Measurements from ENCODE around the gene ANXA2.
"Not testable (repeated sequence)": the region's sequence is repeated elsewhere in the genome, so short reads cannot be mapped to it uniquely, and the experiment has no call there.

Gene ANXA2

DNA sequence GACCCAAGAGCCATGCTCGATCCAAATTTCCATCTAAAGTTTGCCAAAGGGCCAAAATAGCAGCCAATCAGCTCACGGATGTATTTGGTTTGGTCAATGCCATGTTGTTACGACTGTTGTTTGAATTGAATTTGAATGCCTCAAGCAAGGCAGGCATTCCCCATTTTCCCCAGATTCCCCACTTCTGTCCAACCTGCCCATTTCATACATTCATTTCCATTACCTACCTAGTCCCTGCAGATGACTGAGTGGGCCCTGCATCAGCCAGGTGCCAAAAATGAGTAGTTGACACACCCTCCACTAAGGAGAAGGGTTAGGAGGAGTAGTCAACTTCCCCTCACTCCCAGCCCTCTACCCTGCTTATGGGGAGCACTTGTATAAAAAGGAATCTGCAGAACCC is 51.7 kb downstream of the ANXA2 start:
- H3K4me3 ChIP-seq (ENCODE audit: low read depth, low read length) = no peak overlapping the region

DNA sequence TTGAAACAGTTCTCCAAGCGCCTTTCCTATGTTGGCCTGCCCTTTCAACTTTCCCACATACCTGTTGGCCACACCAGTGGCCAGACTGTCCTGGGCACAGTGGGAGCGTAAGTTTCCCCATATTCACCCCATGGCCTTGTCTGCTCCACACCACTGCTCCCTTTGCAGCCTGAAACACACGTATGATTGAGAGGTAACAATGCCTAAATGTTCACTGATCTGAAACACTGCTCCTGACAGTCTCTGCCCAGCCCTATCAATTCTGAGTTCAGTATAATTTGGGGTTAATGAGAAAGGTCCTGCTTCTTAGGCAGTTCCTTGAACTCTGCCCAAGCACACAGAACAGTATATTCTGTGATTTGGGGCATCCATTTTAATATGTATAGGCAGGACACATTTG is 52.2 kb downstream of the ANXA2 start:
- no peak overlapping the region for H3K4me3 ChIP-seq (ENCODE audit: low read depth, low read length)

DNA sequence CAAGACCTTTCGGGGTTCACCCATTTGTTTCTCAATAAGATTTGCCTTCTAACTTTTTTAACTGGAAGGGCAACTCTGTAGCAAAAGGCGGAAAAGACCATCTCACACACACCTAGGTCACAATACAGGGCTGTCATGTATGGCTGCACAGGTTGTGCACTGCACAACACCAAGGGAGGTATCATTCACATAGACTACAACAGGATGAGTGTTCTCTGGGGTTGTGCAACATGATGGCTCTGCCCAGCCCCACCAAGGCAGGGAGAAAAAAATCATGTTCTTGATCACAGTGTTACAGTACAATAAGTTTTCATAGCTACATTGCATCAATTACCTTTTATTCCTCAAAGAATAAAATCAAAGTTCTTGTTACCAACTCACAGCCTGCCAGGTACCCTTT is 52.8 kb downstream of the ANXA2 start:
- H3K4me3 ChIP-seq (ENCODE audit: low read depth, low read length) = no peak overlapping the region

DNA sequence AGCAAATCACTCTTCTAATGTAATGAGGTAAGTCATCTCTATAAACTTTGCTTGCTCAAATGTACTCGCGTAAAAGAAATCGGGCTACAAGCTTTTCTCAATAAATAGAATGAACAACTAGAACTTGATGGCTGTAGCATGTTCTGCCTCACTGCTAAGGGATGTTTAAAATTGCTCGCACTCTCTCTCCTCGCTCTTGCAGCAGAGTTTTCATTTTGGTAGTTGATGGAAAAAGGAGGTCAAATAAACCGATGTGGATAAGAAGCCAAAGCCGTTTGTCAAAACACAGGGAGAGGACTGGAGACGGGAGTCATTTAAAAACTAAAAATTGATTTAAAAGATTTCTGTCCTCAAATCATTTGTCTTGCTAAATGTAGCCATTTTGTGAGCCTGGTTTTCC is 53.3 kb downstream of the ANXA2 start:
- no peak overlapping the region for H3K4me3 ChIP-seq (ENCODE audit: low read depth, low read length)

DNA sequence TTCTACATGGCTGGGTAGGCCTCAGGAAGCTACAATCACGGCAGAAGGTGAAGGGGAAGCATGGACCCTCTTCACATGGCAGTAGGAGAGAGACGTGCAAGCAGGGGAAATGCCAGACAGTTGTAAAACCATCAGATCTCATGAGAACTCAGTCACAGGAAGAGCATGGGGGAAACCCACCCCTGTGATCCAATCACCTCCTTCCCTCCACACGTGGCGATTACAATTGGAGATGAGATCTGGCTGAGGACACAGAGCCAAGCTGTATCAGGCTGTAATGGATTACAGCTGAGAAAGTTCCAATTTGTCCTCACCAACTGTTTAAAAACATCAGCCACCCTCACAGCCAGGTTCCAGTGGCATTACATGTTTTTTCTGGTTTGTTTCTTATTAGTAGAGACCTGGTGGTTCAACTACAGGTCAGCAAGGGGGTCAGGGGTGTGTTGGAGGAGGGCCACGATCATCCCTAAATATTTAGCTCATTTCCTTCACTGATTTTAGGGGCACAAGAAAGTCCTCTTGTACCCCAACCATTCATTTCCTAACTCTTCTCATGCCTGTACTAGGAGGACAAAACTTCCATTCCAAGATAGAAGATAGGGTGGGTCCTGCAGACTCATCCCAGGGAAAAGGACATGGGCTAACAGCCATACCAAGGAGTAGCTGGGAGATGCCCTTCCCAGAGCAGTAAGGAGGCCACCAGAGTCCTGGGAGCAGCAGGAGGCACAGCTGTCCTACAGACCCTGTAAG is 54.4 kb downstream of the ANXA2 start:
- H3K4me3 ChIP-seq (ENCODE audit: low read depth, low read length) = no peak overlapping the region

DNA sequence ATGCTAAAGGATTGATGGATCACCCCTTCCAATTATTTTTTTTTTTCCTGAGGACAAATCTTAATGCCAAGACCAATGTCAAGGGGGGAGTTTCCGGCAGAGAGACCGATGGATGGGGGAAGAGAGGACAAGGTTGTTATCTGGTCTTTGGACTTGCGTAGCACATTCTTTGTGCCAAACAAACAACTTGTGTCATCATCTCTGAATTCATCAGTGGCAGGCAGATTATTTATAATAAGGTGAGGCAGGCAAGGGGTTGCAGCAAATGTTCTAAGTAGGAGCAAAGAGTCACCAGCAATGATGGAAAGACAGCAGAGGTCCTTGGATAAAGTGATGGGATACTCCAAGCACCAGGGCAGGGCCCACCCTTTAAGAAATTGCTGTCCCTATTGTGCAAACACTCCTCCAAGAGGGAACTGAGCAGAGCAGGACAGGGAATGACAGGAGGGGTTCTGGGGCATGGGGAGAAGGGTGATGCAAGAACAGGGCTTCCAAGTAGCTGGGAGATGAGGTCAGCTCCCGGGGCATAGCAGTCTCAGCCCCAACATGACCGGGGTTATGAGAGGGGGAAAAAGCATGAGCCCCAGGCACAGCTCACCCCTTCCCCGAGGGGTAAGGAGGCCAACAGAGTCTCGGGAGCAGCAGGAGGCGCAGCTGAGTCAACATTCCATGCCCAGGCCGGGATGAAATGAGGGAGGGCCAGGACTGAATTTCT is 57.4 kb downstream of the ANXA2 start:
- H3K4me3 ChIP-seq (ENCODE audit: low read depth, low read length) = no peak overlapping the region

DNA sequence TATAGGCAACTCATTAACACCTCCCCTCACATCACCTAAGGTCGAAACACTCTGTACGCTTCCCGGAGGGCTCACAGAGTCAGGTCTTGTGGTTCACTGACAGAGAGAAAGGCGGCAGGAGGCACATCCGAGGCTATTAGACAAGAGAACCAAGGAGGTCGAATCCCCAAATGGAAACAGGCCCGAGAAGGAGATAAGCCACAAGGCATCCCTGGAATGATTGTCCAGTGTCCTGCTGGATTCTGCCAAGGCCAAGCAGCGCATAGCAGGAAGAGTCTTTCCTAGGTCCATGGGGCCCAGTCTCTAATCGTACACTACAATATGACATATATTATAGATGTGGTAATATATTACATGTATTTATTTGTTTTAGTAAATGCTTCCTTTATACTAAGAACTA is 58.5 kb downstream of the ANXA2 start:
- H3K4me3 ChIP-seq (ENCODE audit: low read depth, low read length) = no peak overlapping the region

DNA sequence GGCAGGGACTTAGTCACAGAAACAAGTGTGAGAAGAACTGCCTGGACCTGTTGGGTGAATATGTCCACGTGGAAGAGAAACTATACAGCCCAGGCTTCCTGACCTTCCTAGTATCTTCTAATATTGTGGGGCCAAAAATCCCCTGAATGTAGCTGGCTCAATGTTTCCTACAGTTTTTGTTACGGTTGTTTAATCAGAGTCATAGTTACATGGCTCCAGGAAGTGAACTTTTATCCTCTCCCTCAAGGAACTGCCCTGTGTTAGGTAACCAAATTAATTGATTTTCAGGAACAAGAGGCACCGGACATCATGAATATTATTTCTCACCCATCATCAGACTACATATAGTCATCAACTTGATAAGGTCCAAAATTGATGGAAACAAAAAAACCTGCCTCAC is 59.0 kb downstream of the ANXA2 start:
- no peak overlapping the region for H3K4me3 ChIP-seq (ENCODE audit: low read depth, low read length)

DNA sequence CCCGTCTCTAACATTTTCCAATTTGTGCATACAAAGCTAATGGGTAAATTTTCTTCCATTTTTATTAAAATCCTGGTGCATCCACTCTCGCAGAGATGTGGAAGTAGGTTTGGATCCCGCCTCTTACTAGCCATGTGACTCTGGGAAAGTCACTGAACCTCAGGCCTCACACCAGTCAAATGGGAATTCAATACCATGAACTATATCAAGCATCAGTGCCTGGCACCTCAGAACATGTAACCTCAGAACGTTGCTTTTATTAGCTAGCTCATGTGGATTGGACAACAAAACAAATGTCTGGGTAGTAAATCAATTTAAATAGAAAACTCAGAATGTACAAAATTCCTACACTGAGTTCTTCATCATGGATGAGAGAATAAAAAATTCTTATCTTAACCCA is 60.7 kb downstream of the ANXA2 start:
- H3K4me3 ChIP-seq (ENCODE audit: low read depth, low read length) = no peak overlapping the region

DNA sequence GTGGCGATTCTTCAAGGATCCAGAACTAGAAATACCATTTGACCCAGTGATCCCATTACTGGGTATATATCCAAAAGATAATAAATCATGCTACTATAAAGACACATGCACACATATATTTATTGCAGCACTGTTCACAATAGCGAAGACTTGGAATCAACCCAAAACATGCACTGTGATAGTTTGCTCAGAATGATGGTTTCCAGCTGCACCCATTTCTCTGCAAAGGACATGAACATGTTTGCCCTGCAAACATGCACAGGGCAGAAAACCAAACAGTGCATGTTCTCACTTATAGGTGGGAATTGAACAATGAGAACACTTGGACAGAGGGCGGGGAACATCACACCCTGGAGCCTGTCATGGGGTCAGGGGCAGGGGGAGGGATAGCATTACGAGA is 62.5 kb downstream of the ANXA2 start:
- not testable (repeated sequence) for H3K4me3 ChIP-seq (ENCODE audit: low read depth, low read length)

DNA sequence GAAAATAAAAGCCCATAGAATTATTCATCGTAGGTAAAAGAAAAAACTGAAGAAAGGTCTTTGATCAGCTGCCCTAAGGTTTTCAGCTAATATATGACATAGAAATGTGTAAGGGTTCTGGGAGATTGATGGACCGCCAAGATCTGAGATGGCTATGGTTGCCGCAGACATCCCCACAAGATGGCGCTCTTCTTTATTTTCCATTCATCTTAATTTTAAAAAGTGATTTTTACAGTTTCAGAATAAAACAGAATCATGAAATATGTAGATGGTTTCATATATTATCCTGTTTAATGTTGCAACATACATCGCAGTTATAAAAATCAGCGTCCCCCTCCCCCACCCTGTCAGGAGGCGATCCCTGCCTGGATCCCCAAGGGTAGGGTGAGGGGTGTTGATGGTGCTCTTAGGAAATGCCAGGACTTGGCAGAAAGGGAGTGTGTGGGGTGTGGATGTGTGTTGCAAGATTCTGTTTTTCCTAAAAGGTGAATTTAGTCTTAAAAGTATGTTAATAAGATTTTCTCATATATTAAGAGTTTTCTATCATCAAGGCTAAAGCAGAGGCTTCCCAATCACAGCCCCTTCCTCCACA is 68.8 kb downstream of the ANXA2 start:
- no peak overlapping the region for H3K4me3 ChIP-seq (ENCODE audit: low read depth, low read length)

DNA sequence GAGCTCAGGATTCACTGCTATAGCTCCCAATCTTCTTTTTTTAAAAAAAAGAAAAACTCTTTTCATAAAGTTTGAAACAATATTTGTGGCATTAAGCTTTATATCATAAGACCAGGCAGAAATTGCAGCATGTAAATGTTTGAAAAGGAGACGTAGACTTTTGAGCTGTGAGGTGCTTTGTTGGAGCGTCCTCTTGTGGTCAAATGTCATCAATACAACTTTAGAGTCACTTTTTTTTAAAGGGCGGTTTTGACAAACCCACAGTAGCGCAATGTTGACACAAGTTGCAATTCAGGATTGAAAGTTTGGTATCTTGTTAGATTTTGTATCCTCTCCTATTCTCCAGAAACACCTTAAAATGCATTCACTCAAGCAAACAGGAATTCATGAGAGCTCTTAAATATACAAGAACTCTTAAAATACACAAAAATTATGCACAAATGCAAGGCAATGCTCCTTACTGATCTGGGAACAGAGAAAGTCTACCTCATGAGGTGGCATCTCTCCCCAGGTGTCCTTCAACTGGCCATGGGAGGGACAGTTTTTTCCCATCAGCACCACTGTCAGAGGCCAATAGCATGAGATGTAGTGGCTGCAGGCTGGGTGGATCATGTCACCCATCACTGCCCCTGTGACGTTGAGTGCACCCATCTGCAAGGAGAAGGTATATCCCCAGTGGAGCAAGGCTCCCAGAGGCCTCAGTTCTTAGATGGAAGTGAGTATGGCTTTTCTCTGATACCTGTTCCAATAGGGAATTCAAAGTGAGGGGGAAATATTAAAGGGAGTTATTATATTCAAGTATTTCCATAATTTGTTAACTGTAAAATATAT is 70.7 kb downstream of the ANXA2 start:
- no peak overlapping the region for H3K4me3 ChIP-seq (ENCODE audit: low read depth, low read length)

DNA sequence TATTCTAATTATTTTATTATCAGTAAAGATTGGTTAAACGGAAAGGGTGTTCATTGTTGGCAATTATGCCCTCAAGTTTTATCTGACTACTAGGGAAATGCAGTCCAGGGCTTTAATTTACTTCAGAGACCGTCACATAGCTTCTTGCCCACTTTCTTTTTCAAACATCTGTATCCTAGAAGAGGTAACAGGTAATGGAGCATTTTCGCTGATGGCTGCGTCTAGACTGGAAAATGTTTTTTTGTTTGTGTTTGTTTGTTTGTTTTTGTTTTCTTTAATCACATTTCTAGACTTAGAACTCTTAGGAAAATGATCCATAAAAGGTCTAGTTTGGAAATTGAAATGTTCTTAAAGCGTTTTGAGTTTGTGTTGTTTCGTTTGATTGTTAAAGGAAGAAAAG is 71.4 kb downstream of the ANXA2 start:
- no peak overlapping the region for H3K4me3 ChIP-seq (ENCODE audit: low read depth, low read length)

DNA sequence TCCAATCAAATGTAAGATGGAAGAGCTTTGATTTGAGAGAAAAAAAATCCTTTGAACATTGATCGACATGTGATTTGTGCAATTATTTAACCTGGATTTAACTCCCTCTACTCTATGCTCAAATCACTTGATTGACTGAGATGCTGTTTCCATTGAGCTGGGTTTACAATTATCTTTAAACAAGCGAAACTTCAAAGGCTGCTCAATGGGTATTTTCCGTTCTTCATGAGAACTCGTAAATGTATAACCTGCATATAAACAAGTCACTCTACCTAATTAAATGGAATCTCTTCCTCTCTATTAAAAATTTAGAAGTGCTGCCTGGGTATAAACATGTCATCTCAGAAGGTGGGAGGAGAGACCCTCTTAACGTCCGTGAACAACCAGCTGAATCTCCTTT is 71.9 kb downstream of the ANXA2 start:
- no peak overlapping the region for H3K4me3 ChIP-seq (ENCODE audit: low read depth, low read length)

DNA sequence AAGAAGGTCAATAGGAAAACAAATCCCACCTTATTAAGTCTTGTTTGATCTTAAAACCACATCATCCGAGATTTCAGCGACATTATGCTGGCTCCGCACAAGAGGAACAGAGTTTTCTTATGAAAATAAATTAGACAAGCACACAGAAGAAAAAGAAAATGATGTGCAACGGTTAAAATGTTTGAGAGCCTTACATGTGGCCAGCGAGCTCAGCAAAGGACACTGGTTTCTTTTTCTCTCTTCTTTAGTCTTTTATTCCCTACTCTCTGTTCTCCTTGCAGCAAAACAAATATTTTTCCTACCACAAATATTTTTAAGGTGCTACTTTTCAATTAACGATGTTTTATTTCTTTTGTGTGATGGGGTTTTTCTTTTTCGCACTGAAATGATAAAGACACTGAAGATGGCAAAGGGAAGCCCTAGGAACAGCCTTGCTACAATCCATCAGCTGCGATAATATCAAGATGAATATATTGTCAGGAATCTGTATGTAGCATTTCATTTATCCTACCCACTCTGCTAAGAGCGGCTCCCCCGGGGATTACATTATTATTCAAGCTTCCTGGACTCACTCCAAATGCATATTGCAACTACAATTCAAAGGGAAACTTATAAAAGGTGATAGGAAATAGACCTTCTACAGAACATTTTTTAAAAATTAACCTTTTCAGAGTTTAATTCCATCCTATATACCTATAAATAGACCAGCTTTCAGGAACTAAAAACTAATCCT is 72.9 kb downstream of the ANXA2 start:
- no peak overlapping the region for H3K4me3 ChIP-seq (ENCODE audit: low read depth, low read length)

DNA sequence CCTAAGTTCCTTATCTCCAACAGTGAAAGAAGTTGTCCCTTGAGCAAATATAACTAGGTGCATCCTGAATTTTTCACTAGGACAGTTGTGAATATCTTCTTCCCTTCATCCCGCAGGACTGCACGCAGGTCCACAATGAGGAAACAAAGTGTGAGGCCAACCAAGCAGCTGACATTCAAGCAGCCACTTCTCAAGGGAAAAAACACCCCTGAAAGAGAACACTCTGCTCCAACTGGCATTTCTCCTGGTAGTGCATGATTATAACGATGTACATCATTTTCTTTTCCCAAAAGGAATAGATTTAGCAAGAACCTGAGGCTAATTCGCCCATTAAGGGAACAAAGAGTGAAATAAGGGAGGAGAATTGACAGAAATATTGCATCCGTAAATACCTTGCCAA is 74.5 kb downstream of the ANXA2 start:
- no peak overlapping the region for H3K4me3 ChIP-seq (ENCODE audit: low read depth, low read length)

DNA sequence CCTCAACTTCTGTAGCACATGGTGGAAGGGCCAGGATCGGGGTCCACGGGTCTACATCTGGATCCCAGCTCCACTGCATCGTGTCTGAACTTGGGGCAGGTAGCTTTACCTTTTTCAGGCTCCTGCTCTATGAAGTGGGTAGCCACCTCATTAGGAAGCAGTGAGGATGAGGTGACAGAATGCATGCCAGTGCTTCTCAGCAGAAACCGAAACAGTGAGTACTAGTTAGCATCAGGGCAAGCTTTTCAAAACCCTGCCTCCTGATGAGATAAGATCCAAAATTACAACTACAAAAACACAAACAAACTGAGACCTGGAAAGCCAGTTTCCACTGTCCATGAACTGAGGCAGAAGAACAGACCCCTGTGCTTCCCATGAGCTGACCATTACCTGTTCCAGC is 77.4 kb downstream of the ANXA2 start:
- H3K4me3 ChIP-seq (ENCODE audit: low read depth, low read length) = no peak overlapping the region

DNA sequence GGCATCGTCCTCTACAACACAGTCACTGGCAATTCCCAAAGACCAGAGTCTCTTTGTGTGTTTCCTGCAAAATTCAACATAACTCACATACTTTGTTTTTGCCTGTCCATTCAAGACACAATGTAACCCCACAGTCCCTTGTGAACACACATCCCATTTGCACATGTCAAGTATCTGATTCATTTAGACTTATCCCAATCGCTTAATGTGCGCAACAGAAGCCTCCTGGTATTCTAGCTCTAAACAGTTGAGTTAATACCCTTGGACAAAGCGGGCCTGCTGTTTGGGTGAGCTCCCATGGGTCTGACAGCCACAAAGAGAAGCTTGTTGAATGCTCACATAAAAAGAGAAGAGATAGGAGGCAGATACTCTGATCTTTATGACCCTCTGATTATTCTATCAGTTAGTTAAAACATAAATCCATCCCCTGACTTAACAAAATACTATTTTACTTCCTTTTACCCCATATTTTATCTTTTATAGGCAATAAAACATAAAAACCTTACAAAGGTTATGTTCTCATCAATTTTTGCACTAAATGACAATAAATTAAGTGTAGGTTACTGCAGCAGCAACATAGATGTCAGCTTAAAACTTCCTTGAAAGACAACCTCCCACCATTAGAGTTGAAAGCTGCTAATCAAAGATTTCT is 79.4 kb downstream of the ANXA2 start:
- no peak overlapping the region for H3K4me3 ChIP-seq (ENCODE audit: low read depth, low read length)

DNA sequence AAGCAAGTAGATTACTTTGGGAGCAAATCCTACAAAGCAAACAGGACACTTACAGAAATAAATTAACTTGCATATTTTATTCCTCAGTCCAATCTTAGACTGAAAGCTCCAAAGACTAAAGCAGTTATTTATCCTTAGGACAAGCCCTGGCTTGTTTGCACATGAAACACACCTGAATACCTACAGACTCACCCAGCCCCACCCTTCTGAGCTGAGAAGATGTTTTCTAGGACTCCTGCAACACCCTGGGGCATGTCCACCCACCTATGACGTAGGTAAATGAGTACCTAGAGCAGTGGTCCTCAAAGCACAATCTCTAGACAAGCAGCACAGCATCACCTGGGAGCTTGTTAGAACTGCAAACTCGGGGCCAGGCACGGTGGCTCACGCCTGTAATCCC is 80.8 kb downstream of the ANXA2 start:
- no peak overlapping the region for H3K4me3 ChIP-seq (ENCODE audit: low read depth, low read length)

DNA sequence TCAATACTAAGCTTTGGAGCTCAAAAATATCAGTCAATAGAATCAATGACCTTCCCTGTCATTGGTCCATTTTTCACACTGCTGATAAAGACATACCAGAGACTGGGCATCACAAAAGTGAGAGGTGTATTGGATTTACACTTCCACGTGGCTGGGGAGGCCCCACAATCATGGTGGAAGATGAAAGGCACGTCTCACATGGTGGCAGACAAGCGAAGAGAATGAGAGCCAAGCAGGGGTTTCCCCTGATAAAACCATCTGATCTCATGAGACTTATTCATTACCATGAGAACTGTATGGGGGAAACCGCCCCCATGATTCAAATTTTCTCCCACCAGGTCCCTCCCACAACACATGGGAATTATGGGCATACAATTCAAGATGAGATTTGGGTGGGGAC is 81.9 kb downstream of the ANXA2 start:
- H3K4me3 ChIP-seq (ENCODE audit: low read depth, low read length) = no peak overlapping the region
